Urinary bladder (tissue), 4 donors: ENCODE results near the gene TMEM18. TPM values are rescaled to one million over a fixed set of nuclear protein-coding genes. Genes with fewer than 3 reads are reported as not detected.
"Not testable (repeated sequence)": the region's sequence is repeated elsewhere in the genome, so short reads cannot be mapped to it uniquely, and the experiment has no call there.

Experiments used
- DNase-seq: peaks from one replicate; pipeline ENCODE4 v3.0.0-alpha.2; 2015; ENCODE audit errors: extremely low spot score
- H3K27ac ChIP-seq: one replicate; pipeline ENCODE4 v1.5.1; 2013; ENCODE audit warnings: low read depth, mild to moderate bottlenecking, moderate library complexity
- H3K36me3 ChIP-seq: one replicate; pipeline ENCODE4 v1.6.1; 2013; ENCODE audit warnings: mild to moderate bottlenecking, moderate library complexity; ENCODE audit not compliant: insufficient read depth
- H3K4me1 ChIP-seq: one replicate; pipeline ENCODE4 v1.6.1; 2013; ENCODE audit warnings: mild to moderate bottlenecking, moderate library complexity; ENCODE audit not compliant: insufficient read depth
- H3K4me3 ChIP-seq: one replicate; pipeline ENCODE4 v1.5.1; 2013; ENCODE audit warnings: low read depth, low read length
- WGBS: extraction: QIAGEN DNeasy Blood & Tissue Kit; methylation state at CpG from one replicate; pipeline ENCODE4 v1.1.7; 2013; 5-methylcytosine and 5-hydroxymethylcytosine counted together
- polyA plus RNA-seq: library from polyadenylated mRNA; stranded (reverse); fragments of 200-250 nt; gene quantifications from one replicate; pipeline ENCODE4 v1.2.3, GENCODE V29; 2013
- total RNA-seq: library from RNA; depleted of rRNA; stranded (reverse); fragments of >200 nt; gene quantifications from one replicate; pipeline ENCODE4 v1.2.3, GENCODE V29; 2014
- donor health status: healthy with polysubstance abuse.
- donor health status: healthy.

TMEM18 gene
- total and polyA plus RNA-seq, 2 donors: 22.2 to 30.7 TPM

DNA sequence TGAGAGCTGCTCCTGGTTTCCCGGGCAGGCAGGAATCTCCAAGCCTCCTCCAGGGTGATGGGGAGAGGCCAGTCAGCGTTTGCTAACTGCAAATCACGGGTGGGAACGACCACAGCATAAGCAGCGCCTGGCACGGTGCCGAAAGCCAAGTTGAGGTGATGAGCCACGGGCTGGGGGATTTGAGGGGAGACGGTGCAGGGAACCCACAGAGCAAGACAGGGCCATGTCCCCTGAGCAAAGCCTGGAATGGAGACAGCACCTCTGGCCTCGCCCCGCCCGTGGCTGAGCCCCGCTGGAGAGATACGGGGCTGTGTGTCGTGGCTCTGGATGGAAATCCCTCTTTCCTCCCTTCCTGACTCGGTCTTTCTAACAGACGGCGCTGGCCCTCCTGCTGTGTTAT is 31.5 kb upstream of the TMEM18 start:
- no peaks in the 10 kb centered on the region for H3K36me3 ChIP-seq
- WGBS: 68% methylated on average over 18 of the region's 18 CpGs
- no peak overlapping the region for H3K27ac ChIP-seq
- H3K4me3 ChIP-seq: no peak overlapping the region
- no peaks in the 10 kb centered on the region for H3K4me1 ChIP-seq
- no peak for DNase-seq

DNA sequence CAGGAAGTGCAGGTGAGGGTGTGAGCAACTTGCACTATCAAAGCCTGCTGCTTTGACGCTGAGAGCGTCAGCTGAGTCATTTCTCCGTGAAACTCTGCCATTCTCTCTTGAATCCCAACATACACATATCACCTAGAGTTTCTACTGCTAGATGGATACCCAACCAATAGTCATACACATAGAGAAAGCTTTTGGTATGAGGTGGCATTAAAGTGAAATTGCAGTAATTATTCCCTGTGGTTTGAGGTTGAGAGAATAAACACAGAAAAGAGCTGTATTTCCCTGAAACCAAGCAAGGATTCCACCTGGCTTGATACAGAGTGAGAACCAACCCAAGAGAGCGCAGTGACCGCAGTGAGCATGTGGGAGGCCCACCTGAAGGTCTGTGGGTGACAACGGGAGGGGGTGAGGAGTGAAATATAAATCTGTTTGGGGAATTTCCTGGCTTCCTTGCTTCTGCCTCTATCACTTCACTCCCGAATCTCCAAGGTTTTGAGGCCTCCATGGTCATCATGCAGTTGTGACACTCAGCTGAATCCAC is 28.8 kb upstream of the TMEM18 start:
- H3K36me3 ChIP-seq: no peaks in the 10 kb centered on the region

DNA sequence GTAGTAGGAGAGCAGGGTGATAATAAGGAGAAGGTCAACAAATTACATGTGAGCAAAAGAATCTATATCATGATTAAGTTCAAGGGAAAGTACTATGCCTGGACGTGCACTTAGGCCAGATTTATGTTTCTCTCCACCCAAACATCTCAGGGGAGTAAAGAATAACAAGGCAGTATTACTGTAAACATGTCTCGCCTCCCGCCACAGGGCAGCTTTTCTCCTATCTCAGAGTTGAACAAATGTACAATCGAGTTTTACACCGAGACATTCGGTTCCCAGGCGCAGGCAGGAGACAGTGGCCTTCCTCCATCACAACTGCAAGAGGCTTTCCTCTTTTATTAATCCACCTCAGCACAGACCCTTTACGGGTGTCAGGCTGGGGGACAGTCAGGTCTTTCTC is 25.6 kb upstream of the TMEM18 start:
- not testable (repeated sequence) for H3K4me3 ChIP-seq, H3K36me3 ChIP-seq, H3K4me1 ChIP-seq, DNase-seq, H3K27ac ChIP-seq
- 45% methylated on average over 8 of the region's 8 CpGs for WGBS

More for the DNA sequence above, 28.8 kb upstream of the TMEM18 start:
- Histone ChIP-seq H3K27ac (no peak overlapping the region), H3K4me3 (no peak overlapping the region), H3K4me1 (no peaks in the 10 kb centered on the region)
- WGBS: 84% methylated on average over 7 of the region's 7 CpGs
- DNase-seq: no peak

DNA sequence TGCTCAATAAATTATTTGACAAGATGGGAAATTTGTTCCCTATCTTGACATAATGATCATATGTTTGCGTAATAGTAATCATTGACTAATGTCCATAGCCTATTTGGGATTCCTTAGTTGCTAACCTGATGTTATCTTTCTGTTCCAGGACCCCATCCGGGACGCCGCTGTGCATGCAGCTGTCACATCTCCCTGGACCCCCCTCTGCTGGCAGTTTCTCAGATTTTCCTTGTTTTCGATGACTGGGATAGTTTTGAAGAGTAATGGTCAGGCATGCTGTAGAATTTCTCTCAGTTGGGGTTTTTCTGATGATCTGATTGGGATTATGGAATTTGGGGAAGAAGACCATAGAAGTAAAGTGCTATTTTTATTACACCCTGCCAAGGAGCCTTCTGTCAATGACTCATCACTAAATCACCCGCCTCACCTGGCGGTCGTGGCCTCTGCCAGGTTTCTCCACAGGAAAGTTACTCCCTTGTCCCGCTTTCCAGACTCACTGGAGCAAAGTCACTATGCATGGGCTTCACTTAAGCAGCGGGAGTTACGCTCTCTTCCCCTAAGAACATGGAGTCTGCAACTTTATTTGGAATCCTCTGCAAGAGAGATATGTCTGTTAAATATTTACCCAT is 19.9 kb upstream of the TMEM18 start:
- Histone ChIP-seq H3K4me1 (no peaks in the 10 kb centered on the region), H3K27ac (no peak overlapping the region), H3K36me3 (no peaks in the 10 kb centered on the region), H3K4me3 (no peak overlapping the region)
- WGBS: 81% methylated on average over 11 of the region's 11 CpGs
- no peak for DNase-seq

DNA sequence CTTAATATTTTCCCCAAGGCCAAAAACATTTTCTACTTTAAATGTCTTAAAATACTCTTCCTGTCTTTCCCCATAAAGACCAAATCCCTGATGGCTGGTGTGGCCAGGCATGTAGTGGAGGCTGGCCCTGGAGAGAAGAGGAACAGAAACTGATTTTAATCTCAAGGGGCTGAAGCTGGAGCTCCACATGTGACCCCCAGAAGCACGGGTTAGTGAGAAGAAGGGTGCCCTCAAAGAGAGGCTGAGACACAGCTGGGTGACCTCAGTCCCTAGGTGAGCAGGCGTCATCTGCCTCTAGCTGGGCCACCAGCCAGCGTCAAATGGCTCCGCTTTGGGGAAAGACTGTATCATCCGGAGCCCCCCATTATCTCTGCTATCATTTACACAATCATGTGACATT is 19.3 kb upstream of the TMEM18 start:
- DNase-seq: no peak
- 76% methylated on average over 5 of the region's 5 CpGs for WGBS
- Histone ChIP-seq H3K4me1 (no peaks in the 10 kb centered on the region), H3K36me3 (no peaks in the 10 kb centered on the region), H3K4me3 (no peak overlapping the region), H3K27ac (no peak overlapping the region)

DNA sequence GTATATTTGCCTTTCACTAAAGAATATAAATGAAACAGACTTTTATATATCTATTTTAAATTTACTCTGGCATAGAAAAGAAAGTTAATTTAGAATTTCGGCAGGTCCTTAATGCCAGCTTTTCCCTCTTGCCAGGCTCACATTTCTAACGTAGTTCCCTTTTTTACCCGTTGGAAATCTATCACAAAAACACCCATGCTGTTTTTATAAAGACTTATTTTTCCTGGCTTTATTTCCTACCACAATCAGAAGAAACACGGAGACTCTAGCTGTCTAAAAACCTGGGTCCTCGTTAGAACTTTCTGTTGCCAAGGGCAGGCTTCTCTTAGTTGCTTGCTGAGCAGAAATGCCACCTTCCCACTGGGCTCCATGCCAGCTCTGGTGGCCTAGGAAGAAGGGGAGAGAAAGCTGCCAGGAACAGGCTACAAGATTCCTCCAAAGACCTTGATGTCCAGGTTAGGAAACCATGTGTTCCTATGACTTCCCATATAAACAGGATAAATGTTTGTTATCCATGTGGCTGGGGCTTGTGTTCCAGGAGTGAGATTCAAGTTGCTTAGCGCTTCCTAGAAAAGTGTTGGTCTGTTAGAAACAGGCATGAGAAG is 17.8 kb upstream of the TMEM18 start:
- no peaks in the 10 kb centered on the region for H3K36me3 ChIP-seq
- no peak overlapping the region for H3K27ac ChIP-seq
- no peak overlapping the region for H3K4me3 ChIP-seq
- H3K4me1 ChIP-seq: no peaks in the 10 kb centered on the region
- 40% methylated on average over 6 of the region's 6 CpGs for WGBS
- no peak for DNase-seq

DNA sequence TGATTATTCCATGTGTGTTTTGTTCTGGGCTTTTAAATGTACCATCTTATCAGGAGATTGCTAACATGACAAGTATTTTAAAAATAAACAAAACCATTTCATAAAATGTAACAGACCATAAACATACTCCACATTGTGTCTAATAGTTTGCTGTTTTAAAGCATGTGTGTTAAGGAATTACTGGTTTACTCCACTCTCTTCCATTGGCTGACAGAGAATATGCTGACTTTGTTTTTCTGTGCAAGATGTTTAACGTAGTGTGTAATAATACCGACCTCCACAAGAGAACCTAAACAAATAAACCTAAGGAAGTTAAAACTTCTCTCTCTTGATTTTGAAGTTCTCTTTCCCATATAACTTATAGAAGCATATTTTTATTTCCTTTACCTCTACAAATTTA is 17.0 kb upstream of the TMEM18 start:
- 23% methylated on average over 2 of the region's 2 CpGs for WGBS

DNA sequence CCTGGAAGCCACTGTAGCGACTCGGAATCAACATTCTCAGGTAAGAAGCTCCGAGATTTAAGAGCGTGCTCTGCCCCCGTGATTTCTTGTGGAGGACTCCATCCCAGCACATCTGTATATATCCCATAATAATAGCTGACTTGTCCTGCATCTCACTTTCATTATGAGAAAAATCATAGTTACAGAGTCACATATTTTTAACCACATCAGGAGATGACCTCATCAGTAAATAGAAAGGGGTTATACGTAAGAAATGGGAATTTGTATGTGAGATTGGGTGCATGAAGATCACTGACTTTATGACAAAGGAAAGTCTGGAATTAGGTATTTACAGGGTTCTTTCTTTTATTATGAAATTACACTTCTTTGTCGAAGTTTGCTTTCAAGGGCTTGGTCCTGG is 16.4 kb upstream of the TMEM18 start:
- H3K4me3 ChIP-seq: no peak overlapping the region
- DNase-seq: no peak
- no peaks in the 10 kb centered on the region for H3K4me1 ChIP-seq
- 83% methylated on average over 7 of the region's 7 CpGs for WGBS
- no peaks in the 10 kb centered on the region for H3K36me3 ChIP-seq
- no peak overlapping the region for H3K27ac ChIP-seq

More for the DNA sequence above, 17.0 kb upstream of the TMEM18 start:
- no peaks in the 10 kb centered on the region for H3K4me1 ChIP-seq
- no peak for DNase-seq
- no peak overlapping the region for H3K4me3 ChIP-seq
- no peaks in the 10 kb centered on the region for H3K36me3 ChIP-seq
- no peak overlapping the region for H3K27ac ChIP-seq

DNA sequence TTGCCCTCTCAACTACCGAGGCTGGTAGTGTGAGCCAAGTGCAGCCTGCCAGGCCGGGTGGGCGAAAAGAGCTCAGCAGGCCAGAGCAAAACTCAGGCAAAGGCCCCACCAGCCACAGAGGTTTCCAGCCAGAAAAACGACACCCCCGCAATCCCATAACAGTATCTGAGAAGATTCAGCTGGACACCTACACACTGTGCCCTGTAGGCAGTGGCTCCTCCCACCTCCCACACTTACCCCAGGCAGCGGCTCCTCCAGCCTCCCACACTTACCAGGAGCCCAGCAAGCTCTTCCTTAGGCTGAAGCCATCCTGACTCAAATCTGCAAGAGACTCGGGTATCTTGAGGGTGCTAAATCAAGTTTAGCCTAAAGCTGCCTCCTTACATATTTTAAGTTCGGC is 15.6 kb upstream of the TMEM18 start:
- Histone ChIP-seq H3K4me1 (no peaks in the 10 kb centered on the region), H3K36me3 (no peaks in the 10 kb centered on the region), H3K4me3 (no peak overlapping the region), H3K27ac (no peak overlapping the region)
- no peak for DNase-seq
- WGBS: 79% methylated on average over 8 of the region's 8 CpGs

DNA sequence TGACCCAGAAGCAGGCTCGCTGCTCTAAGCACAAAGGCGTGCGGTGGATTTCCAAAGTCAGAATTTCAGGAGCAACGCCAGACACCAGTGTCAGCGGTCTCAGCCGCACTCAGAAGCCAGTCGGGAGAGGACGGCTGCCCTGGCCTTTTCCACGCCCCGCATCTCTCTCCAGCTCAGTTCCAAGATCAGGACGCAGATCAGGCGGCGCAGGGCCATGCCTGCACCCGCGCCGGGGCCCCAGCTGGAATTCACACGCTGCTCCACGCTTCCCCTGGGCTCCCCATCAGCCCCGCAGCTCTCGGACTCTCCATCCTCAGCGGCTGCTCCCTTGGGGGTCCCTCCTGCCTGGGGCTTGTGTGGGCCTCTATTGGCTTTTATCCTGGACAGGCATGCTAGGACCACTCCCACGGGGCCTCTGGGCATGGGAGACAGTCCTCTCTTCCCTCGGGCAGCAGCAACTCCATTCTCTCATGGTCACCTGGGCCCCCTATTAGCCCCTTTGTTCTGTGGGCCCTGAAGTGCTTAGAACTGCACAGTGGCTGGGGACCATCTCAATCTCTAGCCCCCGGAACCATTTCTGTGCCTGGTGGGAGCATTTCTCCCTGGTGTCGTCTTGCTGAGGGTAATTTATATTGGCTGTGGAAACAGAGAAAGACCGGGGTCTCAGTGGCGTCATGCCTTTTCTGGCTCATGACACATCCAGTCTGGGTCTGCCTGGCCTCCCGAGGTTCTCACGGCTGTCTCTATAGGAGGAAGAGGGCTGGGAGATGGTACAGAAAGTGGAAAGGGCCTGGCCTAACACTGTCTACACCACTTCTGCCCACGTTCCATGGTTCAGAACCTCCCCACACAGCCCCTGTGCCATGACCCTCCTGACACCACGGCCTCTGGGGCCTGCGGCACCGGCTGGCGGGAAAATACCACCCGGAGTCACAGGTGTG is 14.9 kb upstream of the TMEM18 start:
- 82% methylated on average over 35 of the region's 35 CpGs for WGBS
- DNase-seq: no peak
- H3K27ac ChIP-seq: no peak overlapping the region
- no peak overlapping the region for H3K4me3 ChIP-seq
- no peaks in the 10 kb centered on the region for H3K4me1 ChIP-seq
- H3K36me3 ChIP-seq: no peaks in the 10 kb centered on the region

DNA sequence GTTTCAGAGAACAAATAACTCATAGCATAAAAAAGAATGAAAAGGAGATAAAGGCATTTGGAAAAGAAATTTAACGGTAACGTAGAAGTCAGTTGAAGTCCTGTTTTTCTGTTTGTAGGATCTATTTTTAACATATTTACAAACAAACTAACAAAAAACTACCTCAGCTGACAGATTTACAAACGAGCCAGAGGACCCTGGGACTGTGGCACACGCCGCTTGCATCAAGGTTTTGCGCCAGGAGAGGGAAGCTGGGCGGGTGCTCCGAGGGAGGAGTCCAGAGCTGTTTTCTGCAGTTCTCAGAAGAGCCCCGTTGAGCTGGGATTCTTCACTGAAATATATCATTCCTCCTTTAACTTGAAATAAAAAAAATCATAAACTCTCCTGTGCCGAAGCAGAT is 13.6 kb upstream of the TMEM18 start:
- 78% methylated on average over 10 of the region's 10 CpGs for WGBS

DNA sequence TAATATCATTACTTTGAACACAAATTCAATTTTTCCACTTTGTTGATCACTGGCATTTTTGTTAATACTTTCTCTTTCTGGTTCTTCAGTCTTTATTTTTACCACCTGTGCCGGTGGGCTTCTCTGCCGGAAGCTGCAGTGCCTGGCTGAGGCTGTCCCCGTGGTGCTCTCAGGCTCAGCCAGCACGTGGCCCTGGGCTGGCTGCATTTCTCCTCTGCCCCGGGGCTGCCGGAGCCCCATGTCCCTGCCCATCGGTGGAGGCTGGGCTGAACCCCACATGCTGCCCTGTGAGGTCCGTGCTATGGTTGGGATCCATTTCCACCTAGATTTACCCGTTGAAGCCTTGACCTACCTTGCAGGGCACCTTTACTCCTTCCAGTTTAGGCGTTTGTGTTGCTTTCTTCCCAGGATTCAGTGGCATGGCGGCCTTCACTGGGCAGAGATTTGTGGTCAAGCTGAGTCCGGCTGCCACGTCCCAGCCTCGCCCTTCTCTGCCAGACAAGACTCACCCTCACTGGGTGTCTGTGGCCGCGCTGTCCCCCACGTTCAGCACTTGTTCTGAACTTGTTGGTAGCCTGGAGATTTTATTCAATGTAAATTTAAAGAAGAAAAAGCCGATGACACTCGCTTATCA is 12.8 kb upstream of the TMEM18 start:
- H3K27ac ChIP-seq: no peak overlapping the region
- H3K4me1 ChIP-seq: no peaks in the 10 kb centered on the region
- no peak for DNase-seq
- H3K4me3 ChIP-seq: no peak overlapping the region
- H3K36me3 ChIP-seq: no peaks in the 10 kb centered on the region
- WGBS: 82% methylated on average over 19 of the region's 19 CpGs

More for the DNA sequence above, 13.6 kb upstream of the TMEM18 start:
- Histone ChIP-seq H3K4me3 (no peak overlapping the region), H3K36me3 (no peaks in the 10 kb centered on the region), H3K27ac (no peak overlapping the region), H3K4me1 (no peaks in the 10 kb centered on the region)
- no peak for DNase-seq

DNA sequence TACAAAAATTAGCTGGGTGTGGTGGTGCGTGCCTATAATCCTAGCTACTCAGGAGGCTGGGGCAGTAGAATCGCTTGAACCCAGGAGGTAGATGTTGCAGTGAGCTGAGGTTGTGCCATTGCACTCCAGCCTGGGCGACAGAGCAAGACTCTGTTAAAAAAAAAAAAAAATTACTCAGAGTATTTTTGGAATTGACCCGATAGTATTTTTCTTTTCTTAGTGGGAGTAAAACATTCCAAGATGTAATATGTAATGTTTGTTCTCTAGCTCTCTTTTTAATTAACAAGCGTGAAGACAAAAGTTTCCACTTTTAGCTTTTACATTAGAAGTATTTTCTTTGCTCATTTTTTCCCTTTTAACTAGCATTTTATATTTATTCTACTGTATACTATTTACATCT is 12.0 kb upstream of the TMEM18 start:
- Histone ChIP-seq H3K4me1 (no peaks in the 10 kb centered on the region), H3K4me3 (no peak overlapping the region), H3K27ac (no peak overlapping the region), H3K36me3 (no peaks in the 10 kb centered on the region)
- DNase-seq: no peak
- 61% methylated on average over 5 of the region's 5 CpGs for WGBS
